Endothelial cell of umbilical vein (primary cell): ENCODE data around the gene SERPINE1.

ENCODE experiments used
- CTCF ChIP-seq, 2 donors: IDR thresholded peaks; 1 replicate in 1 of 2; 2 replicates in 1 of 2; pipeline ENCODE4 v1.5.1; 2011; ENCODE audit warnings: low read length in 2 of 2, mild to moderate bottlenecking in 2 of 2, moderate library complexity in 2 of 2, control low read depth in 1 of 2, inconsistent platforms in 1 of 2, low read depth in 1 of 2; ENCODE audit not compliant: insufficient read depth in 1 of 2; ENCODE audit errors: extremely low read depth in 1 of 2
- EZH2 ChIP-seq: IDR thresholded peaks from 2 replicates; pipeline ENCODE4 v1.6.1; 2012; ENCODE audit warnings: borderline replicate concordance, low read depth, mild to moderate bottlenecking, moderate library complexity, low read length, inconsistent platforms; ENCODE audit not compliant: severe bottlenecking
- JUN ChIP-seq: IDR thresholded peaks from 2 replicates; pipeline ENCODE4 v1.6.1; 2011; ENCODE audit warnings: borderline replicate concordance, low read depth; ENCODE audit not compliant: insufficient read length, insufficient read depth
- POLR2A ChIP-seq: IDR thresholded peaks from 2 replicates; pipeline ENCODE4 v1.6.1; 2012; ENCODE audit warnings: low read depth, mild to moderate bottlenecking, control low read depth, low read length
- POLR2AphosphoS5 ChIP-seq: IDR thresholded peaks from 2 replicates; pipeline ENCODE4 v1.6.1; 2012; ENCODE audit warnings: low read depth, mild to moderate bottlenecking, control low read depth, low read length, moderate library complexity; ENCODE audit not compliant: insufficient read depth

DNA sequence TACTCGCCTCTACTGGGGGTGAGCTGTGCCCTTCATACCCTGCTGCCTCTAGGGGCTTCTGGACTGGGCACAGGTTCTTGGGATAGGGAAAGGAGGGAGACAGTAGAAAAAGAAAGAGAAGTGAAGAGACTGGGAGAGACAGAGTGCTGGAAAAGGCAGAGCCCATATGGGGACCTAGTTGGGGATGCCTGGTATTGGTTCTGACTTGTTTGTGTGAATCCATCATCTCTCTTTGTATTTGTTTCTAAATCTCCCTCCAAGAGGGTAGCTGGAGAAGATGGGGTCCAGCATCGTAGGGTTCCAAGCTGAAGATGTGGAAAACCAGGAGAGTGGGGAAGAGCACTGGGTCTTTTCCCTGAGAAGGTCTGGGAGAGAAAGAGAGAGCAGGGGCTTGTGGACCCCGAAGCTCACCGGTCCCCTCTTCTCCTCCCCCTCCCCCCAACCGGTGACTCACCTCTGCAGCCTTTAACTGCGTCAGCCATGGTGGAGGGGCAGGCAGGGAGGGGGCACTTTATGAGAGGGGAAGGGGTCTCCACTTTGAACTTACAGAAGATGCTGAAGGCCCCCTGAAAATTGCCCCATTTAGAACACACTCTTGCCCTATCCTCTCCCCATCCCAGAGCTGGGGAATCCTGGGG is 41.6 kb downstream of the SERPINE1 start:
- TF ChIP-seq CTCF (IDR thresholded peaks at IDR 0.05; ENCODE audit: extremely low read depth in 1 of 2, insufficient read depth in 1 of 2, low read depth in 1 of 2, low read length in 2 of 2) (no peak), JUN (no peak), POLR2A (no peak), POLR2AphosphoS5 (no peak), EZH2 (no peak)
